Hepatocyte (in vitro differentiated cells): Measurements from ENCODE around the gene ENTR1.

Experiments used
- CTCF ChIP-seq: fragments of 200-600 bp; sonication (generic); IDR thresholded peaks from 2 replicates; pipeline ENCODE4 v1.5.1; 2016; ENCODE audit warnings: antibody characterized with exemption, mild to moderate bottlenecking; ENCODE audit not compliant: poor library complexity
- EZH2 ChIP-seq: fragments of 200-600 bp; sonication (generic); IDR thresholded peaks from 2 replicates; pipeline ENCODE4 v1.6.1; 2016; ENCODE audit warnings: antibody characterized with exemption, mild to moderate bottlenecking, borderline replicate concordance

- TF ChIP-seq CTCF (no peak), EZH2 (no peak)
Observed at GRCh38 chr9:136436055-136436634, 25.7 kb upstream of the ENTR1 start.
